CD4-positive, alpha-beta T cell (primary cell): ENCODE data around the gene LDLRAP1. TPM values are rescaled to one million over a fixed set of nuclear protein-coding genes. Genes with fewer than 3 reads are reported as not detected.

Experiments
- ATAC-seq: fragments of 200-7000 bp; cut with Tn5 transposase; one replicate; pipeline ENCODE4 v1.10.0; 2022; ENCODE audit warnings: mild to moderate bottlenecking; ENCODE audit not compliant: poor library complexity
- CTCF ChIA-PET: fragments of 350-600 bp; sonication (Branson Sonifier 250); formaldehyde crosslinking; loops from one replicate; lab custom pipeline; 2021; ENCODE audit warnings: antibody characterized with exemption, inconsistent platforms; lab: Charles Lee
- POLR2A ChIA-PET: fragments of 350-600 bp; sonication (Branson Sonifier 250); formaldehyde crosslinking; loops from one replicate; lab custom pipeline; 2021; ENCODE audit warnings: antibody characterized with exemption, inconsistent platforms; lab: Charles Lee
- DNase-seq, 14 experiments: peaks; one replicate each; pipeline ENCODE4 v3.0.0-alpha.2; 2013 to 2020; ENCODE audit warnings: mixed read lengths in 2 of 14
- H3K27ac ChIP-seq, 2 donors: one replicate each; pipeline versions ENCODE4 v1.5.1 to v1.7.0; 2013; ENCODE audit warnings: low read length in 2 of 2, low read depth in 1 of 2, mild to moderate bottlenecking in 1 of 2
- H3K27me3 ChIP-seq, 2 experiments: 1 replicate in 1 of 2; 2 replicates in 1 of 2; pipeline versions ENCODE4 v1.6.1 to v1.7.0; 2013; ENCODE audit warnings: low read length in 2 of 2, control low read depth in 1 of 2, mild to moderate bottlenecking in 1 of 2, moderate library complexity in 1 of 2; ENCODE audit not compliant: insufficient read depth in 2 of 2, control insufficient read depth in 1 of 2
- H3K36me3 ChIP-seq: one replicate; pipeline ENCODE4 v1.6.1; 2013; ENCODE audit warnings: low read length, control low read depth; ENCODE audit not compliant: insufficient read depth
- H3K4me1 ChIP-seq: one replicate; pipeline ENCODE4 v1.6.1; 2013; ENCODE audit warnings: low read length, control low read depth; ENCODE audit not compliant: insufficient read depth
- H3K4me3 ChIP-seq: one replicate; pipeline ENCODE4 v1.5.1; 2013; ENCODE audit warnings: mild to moderate bottlenecking, low read length, moderate library complexity
- H3K9me3 ChIP-seq, 2 experiments: 1 replicate in 1 of 2; 2 replicates in 1 of 2; pipeline versions ENCODE4 v1.6.1 to v1.7.0; 2013; ENCODE audit warnings: low read length in 2 of 2, mild to moderate bottlenecking in 2 of 2, control low read depth in 1 of 2, moderate library complexity in 1 of 2; ENCODE audit not compliant: control insufficient read depth in 1 of 2, insufficient read depth in 1 of 2
- H3K27ac Mint-ChIP-seq: one replicate; pipeline ENCODE4 v1.8.0; 2020; ENCODE audit warnings: mixed read lengths
- H3K27me3 Mint-ChIP-seq: one replicate; pipeline ENCODE4 v1.8.0; 2021; ENCODE audit warnings: mixed read lengths
- H3K36me3 Mint-ChIP-seq: one replicate; pipeline ENCODE4 v1.8.0; 2021; ENCODE audit warnings: low read depth, mixed read lengths
- H3K4me1 Mint-ChIP-seq: one replicate; pipeline ENCODE4 v1.8.0; 2021; ENCODE audit warnings: low read depth, mixed read lengths
- H3K4me3 Mint-ChIP-seq: one replicate; pipeline ENCODE4 v1.8.0; 2020; ENCODE audit warnings: mild to moderate bottlenecking, mixed read lengths
- H3K9me3 Mint-ChIP-seq: one replicate; pipeline ENCODE4 v1.8.0; 2020; ENCODE audit warnings: mixed read lengths
- CTCF ChIP-seq: fragments of 200-600 bp; IDR thresholded peaks from one replicate; pipeline ENCODE4 v1.8.0; 2022; ENCODE audit warnings: antibody characterized with exemption, mild to moderate bottlenecking
- intact Hi-C, 2 experiments: fragments of 100-400 bp; cut with DNase I in 1 of 2; cut with micrococcal nuclease in 1 of 2; formaldehyde crosslinking; loops; one replicate each; pipeline versions ENCODE4 v1.15.1 to v1.9.0; 2023 to 2025; cut with DNase I, micrococcal nuclease
- total RNA-seq, 174 experiments: library from RNA in 2 of 174; stranded (reverse) in 2 of 174; gene quantifications; one replicate each; pipeline ENCODE4 v1.2.3 and lab custom pipeline; 2021 to 2026

LDLRAP1 gene
- total RNA-seq, 2 experiments from 2014 or later, result 70.5 to 73.5 TPM

- Histone ChIP-seq H3K9me3 (no peaks in the 10 kb centered on the region), H3K4me3 (peak overlapping the region; percentile 85), H3K27me3 (no peaks in the 10 kb centered on the region), H3K4me1 (peaks cover 97% of the 10 kb centered on the region), H3K36me3 (peaks cover 61% of the 10 kb centered on the region), H3K27ac (peak overlapping the region in 1 of 2 donors; percentile 86)
- intact Hi-C loops, result loop anchor here in 1 of 2 experiments (10.0 kb wide), 1 partner anchor 61 kb away; no protein-coding TSS in a partner anchor
- ATAC-seq (no peak), DNase-seq (no peak)
- Mint-ChIP-seq H3K27me3 (no peaks in the 10 kb centered on the region), H3K36me3 (peaks cover 87% of the 10 kb centered on the region), H3K27ac (peak overlapping the region; percentile 87), H3K4me1 (peaks cover 86% of the 10 kb centered on the region), H3K9me3 (no peaks in the 10 kb centered on the region), H3K4me3 (peak overlapping the region; percentile 99)
- CTCF ChIA-PET, result interaction anchor here (0.9 to 2.0 kb wide), 5 partner anchors 15 to 62 kb away, joined by 3 to 7 read pairs (median 5); partner anchors contain the start of gene LDLRAP1
- POLR2A ChIA-PET, result interaction anchor here (1.0 to 10.1 kb wide), 14 partner anchors 7 to 406 kb away, joined by 3 to 193 read pairs (median 5); partner anchors contain the start of genes LDLRAP1 and MTFR1L
- TF ChIP-seq CTCF, result no peak
These were observed 22.2 kb downstream of the LDLRAP1 start for GRCh38 chr1:25565626-25566025.

- peak overlapping the region in 1 of 2 donors; percentile 86 for H3K27ac ChIP-seq
- peaks cover 80% of the 10 kb centered on the region for H3K4me1 Mint-ChIP-seq
- ChIA-PET POLR2A (interaction anchor here (1.0 to 10.1 kb wide), 11 partner anchors 11 to 253 kb away, joined by 3 to 193 read pairs (median 4); partner anchors contain the start of genes LDLRAP1 and MTFR1L), CTCF (interaction anchor here (0.6 to 2.0 kb wide), 8 partner anchors 9 to 62 kb away, joined by 3 to 7 read pairs (median 4); partner anchors contain the start of gene LDLRAP1)
- peaks cover 61% of the 10 kb centered on the region for H3K36me3 ChIP-seq
- H3K36me3 Mint-ChIP-seq, result peaks cover 83% of the 10 kb centered on the region
- no peaks in the 10 kb centered on the region for H3K27me3 ChIP-seq
- H3K9me3 ChIP-seq, result no peaks in the 10 kb centered on the region
- no peak for DNase-seq
- peak overlapping the region; percentile 85 for H3K4me3 ChIP-seq
- peak overlapping the region; percentile 87 for H3K27ac Mint-ChIP-seq
- peak overlapping the region; percentile 99 for H3K4me3 Mint-ChIP-seq
- peaks cover 94% of the 10 kb centered on the region for H3K4me1 ChIP-seq
- no peak for TF ChIP-seq CTCF
- intact Hi-C loops, result loop anchor here in 1 of 2 experiments (10.0 kb wide), 1 partner anchor 61 kb away; no protein-coding TSS in a partner anchor
- ATAC-seq, result no peak
- H3K27me3 Mint-ChIP-seq, result no peaks in the 10 kb centered on the region
- no peaks in the 10 kb centered on the region for H3K9me3 Mint-ChIP-seq
These were observed 22.8 kb downstream of the LDLRAP1 start for GRCh38 chr1:25566176-25566729.

GRCh38 chr1:25566730-25567341 is 23.4 kb downstream of the LDLRAP1 start:
- Mint-ChIP-seq H3K9me3 (no peaks in the 10 kb centered on the region), H3K36me3 (peaks cover 77% of the 10 kb centered on the region), H3K4me3 (peak overlapping the region; percentile 99), H3K27me3 (no peaks in the 10 kb centered on the region), H3K27ac (peak overlapping the region; percentile 87), H3K4me1 (peaks cover 74% of the 10 kb centered on the region)
- ATAC-seq (no peak), DNase-seq (peak in 9 of 14 experiments; percentile 30 to 74 (median 65))
- ChIA-PET POLR2A (interaction anchor here (0.9 to 10.1 kb wide), 10 partner anchors 12 to 253 kb away, joined by 3 to 193 read pairs (median 6); partner anchors contain the start of genes LDLRAP1 and MTFR1L), CTCF (interaction anchor here (0.6 to 2.0 kb wide), 7 partner anchors 9 to 63 kb away, joined by 3 to 7 read pairs (median 4); partner anchors contain the start of gene LDLRAP1)
- H3K4me1 ChIP-seq, result peaks cover 94% of the 10 kb centered on the region
- H3K36me3 ChIP-seq, result peaks cover 61% of the 10 kb centered on the region
- intact Hi-C loops, result loop anchor here in 1 of 2 experiments (10.0 kb wide), 1 partner anchor 62 kb away; no protein-coding TSS in a partner anchor
- no peaks in the 10 kb centered on the region for H3K27me3 ChIP-seq
- peak overlapping the region in 1 of 2 donors; percentile 15 for H3K27ac ChIP-seq
- TF ChIP-seq CTCF, result peak; percentile 42
- no peaks in the 10 kb centered on the region for H3K9me3 ChIP-seq
- H3K4me3 ChIP-seq, result peak overlapping the region; percentile 85
